ENCODE results near the gene C16orf89.

The C16orf89 gene

DNA sequence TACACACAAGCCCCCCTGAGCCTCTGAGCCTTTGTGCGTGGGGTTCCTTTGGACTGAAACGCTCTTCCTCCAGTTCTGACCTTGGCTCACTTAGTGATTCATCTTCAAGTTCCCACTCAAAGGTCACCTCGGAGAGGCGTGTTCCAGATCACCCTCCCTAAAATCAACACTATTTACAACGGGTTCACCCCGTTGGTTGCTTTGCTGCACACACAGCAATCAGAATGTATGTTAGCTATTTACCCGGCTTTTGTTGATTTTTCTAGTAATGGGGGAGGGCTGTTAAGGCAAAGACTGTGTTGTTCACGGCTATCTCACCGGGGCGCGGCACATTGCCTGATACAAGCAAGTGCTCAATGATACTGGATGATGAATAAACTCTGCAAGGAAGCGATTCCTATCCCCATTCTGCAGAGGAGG, 33.0 kb downstream of the C16orf89 start:
- in situ Hi-C loops (cut with HindIII; ENCODE audit: low sequenced_read_pairs) = loop anchor here (25.0 kb wide), 1 partner anchor 520 kb away; no protein-coding TSS in a partner anchor

DNA sequence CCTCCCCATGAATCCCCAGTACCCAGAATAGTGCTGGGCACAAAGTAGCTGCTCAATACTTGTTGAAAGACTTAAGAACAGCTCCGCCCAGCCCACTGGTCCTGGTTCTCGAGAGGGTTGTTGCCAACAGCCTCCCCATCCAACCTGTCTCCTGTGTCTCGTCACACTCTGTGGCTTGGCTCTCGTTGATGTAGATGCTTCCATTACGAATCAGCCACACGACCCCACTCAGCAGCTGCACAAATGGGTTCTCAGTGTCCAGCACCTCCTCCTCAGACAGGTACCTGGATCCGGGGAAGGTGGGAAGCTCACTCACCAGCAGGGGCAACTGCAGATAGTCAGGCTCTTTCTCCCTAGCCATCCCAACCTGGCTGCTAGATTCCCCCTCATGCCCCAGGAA, 34.2 kb downstream of the C16orf89 start:
- in situ Hi-C loops (cut with HindIII; ENCODE audit: low sequenced_read_pairs) = loop anchor here (25.0 kb wide), 1 partner anchor 519 kb away; no protein-coding TSS in a partner anchor

DNA sequence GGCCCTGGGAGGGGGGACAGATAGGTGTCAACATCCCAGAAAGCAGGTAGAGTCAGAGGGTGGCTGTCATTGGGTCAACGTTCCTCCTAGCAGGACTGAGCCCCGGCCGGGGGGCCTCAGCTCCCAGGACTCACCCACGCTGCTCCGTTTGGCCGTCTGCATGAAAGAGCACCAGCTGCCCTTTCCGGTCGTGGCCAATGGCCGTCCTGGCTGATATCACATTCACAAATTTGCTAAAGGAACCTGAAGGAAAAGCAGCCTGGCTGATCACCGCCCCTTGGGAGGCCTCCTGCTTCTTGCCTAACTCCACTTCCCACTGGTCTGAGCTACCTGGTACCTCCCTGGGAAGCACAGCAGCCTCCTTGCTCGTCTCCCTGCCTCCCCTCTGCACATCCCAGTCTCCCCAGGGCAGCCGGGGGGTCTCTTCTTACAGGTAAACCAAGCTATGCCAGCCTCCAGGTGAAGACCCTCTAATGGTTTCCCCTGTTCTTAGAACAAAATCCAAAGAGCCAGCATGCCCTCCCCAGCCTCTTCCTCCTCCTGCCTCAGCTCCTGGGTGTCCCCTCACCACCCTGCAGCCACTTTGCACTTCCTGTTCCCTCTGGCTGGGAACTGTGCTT, 35.4 kb downstream of the C16orf89 start:
- in situ Hi-C loops (cut with HindIII; ENCODE audit: low sequenced_read_pairs) = loop anchor here (25.0 kb wide), 1 partner anchor 518 kb away; no protein-coding TSS in a partner anchor

GRCh38 chr16:5028950-5029475, 36.7 kb downstream of the C16orf89 start:
- in situ Hi-C loops (cut with HindIII; ENCODE audit: low sequenced_read_pairs) = loop anchor here (25.0 kb wide), 1 partner anchor 517 kb away; no protein-coding TSS in a partner anchor

DNA sequence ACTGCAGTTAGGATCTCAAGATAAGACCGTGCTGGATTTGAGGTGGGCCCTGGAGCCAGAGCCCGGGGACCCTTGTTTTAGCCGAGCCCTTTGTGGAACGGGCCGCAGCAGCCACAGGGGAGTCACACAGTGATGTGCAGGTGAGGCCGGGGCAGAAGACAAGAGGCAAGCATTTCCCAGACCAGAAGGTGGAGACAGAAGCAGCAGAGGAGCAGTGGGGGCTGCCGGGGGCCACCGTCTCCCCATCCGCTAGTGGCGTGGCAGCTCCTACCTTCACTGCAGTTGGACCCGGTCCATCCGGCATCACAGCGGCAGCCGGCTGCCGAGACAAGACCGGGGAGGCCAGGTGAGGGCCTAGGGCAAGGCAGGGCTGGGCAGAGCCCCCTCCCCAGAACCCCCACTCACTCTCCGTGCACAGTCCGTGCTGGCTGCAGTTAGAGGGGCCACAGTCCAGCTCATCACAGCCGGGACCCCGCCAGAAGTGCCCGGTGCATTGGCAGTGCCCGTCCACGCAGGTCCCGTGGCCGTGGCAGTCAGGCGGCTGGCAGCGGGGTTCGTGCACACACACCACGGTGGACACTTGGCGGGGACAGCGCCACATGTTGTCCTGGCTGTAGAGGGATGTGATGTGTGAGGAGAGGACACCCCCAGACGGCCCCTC, 38.1 kb downstream of the C16orf89 start:
- in situ Hi-C loops (cut with HindIII; ENCODE audit: low sequenced_read_pairs) = loop anchor here (25.0 kb wide), 1 partner anchor 515 kb away; no protein-coding TSS in a partner anchor

DNA sequence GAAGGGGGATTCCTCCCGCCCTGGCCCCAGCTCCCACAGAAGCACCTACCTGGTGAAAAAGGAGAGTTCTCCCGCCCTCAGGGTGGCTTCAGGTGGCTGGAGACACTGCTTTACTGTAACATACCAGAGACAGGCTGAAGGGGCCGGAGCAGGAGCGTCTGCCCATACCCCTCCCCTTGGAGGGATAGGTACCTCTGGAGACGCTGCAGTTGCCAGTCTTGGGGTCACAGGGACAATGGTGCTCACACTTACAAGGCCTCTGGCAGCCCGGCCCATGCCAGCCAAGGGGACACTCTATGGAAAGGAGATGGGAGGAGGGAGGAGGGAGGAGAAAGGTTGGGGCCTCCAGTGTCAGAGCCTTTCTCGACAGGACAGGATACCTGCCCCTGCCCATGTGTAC, 38.7 kb downstream of the C16orf89 start:
- in situ Hi-C loops (cut with HindIII; ENCODE audit: low sequenced_read_pairs) = loop anchor here (25.0 kb wide), 1 partner anchor 515 kb away; no protein-coding TSS in a partner anchor

DNA sequence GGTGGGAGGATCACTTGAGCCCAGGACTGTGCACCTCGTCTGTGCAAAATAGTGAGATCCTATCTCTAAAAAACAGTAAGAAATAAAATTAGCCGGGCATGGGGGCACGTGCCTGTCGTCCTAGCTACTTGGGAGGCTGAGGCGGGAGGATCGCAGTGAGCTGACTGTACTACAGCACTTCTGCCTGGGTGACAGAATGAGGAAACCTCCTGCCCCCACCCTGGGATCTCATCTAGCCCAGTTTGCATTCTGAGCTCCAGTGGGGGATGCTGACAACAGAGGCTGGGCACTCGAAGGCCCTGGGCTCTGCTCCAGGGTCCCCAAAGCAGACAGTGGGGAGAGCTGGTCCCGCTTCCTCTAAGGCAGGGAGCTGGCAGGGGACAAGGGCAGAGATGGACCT, 39.1 kb downstream of the C16orf89 start:
- in situ Hi-C loops (cut with HindIII; ENCODE audit: low sequenced_read_pairs) = loop anchor here (25.0 kb wide), 1 partner anchor 514 kb away; no protein-coding TSS in a partner anchor

GRCh38 chr16:5025171-5025632, 40.6 kb downstream of the C16orf89 start:
- in situ Hi-C loops (cut with HindIII; ENCODE audit: low sequenced_read_pairs) = loop anchor here (25.0 kb wide), 1 partner anchor 513 kb away; no protein-coding TSS in a partner anchor

DNA sequence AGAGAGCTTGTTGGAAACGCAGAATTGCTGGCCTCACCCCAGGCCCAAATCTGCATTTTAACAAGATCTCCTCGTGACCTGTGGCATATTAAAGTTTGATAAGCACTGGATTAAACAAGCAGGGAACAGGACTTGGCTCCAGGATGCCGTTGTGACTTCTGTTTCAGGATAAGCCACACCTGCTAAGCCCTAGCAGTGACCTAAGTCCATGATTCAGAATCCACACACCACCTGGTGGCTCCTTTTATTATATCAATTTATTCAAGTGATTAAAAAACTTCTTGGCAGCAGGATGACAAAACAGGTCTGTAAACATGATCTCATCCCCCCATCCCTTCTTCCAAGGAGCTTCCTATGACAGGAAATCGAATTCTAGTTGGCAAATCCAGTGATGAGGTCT, 41.1 kb downstream of the C16orf89 start:
- in situ Hi-C loops (cut with HindIII; ENCODE audit: low sequenced_read_pairs) = loop anchor here (25.0 kb wide), 1 partner anchor 512 kb away; no protein-coding TSS in a partner anchor

GRCh38 chr16:5022521-5022920, 43.2 kb downstream of the C16orf89 start:
- in situ Hi-C loops (cut with HindIII; ENCODE audit: low sequenced_read_pairs) = no loop called here

GRCh38 chr16:5020551-5020950, 45.2 kb downstream of the C16orf89 start:
- in situ Hi-C loops (cut with HindIII; ENCODE audit: low sequenced_read_pairs) = no loop called here

GRCh38 chr16:5019775-5020174, 46.0 kb downstream of the C16orf89 start:
- in situ Hi-C loops (cut with HindIII; ENCODE audit: low sequenced_read_pairs) = no loop called here

- in situ Hi-C loops (cut with HindIII; ENCODE audit: low sequenced_read_pairs) = no loop called here
Observed at GRCh38 chr16:5018793-5019192, 47.0 kb downstream of the C16orf89 start.

DNA sequence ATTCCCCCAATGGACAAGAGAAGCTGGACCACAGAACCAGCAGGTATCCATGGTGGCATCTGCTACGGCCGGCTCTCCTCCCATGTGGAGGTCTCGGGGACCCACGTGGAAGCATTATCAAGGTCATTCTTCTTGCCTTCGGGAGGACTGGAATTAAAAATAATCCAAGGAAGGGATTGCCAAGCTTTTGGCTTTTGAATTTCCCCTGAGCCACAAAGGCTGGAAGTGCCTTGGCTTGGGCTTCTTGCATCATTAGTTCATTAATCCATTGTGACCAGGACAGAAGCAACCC, 48.1 kb downstream of the C16orf89 start:
- in situ Hi-C loops (cut with HindIII; ENCODE audit: low sequenced_read_pairs) = no loop called here

DNA sequence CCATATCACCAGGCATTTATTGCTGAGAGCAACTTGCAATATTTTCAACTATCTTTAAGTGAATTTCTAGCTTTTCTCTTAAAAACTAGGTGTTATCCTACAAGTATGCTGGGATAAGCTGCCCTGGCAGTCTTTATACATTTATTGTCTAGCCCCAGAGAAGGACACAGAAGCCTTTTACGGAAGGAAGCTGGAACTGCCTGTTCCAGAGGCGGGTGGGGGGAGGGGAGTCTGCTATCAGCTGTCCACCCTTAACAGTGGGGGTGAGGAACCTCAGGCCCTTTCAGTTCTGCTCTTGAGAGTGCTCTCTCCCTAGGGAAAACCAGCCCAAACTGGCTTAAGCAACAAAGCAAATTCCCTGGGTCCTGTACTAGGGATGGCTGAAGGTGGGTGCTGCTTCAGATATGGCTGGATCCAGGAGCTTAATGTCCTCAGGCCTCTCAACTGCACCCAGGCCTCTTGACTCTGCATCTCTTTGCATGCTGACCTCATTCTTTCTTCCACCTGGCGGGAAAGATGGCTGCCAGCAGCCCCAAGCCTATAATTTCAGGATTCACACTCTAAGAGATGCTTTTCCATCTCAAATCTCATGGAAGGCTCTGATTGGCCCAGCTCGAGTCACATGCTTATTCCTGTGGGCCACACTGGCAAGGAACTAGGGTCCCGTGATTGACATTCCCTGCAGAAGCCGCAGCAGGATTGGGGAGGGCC, 48.6 kb downstream of the C16orf89 start:
- in situ Hi-C loops (cut with HindIII; ENCODE audit: low sequenced_read_pairs) = no loop called here

- in situ Hi-C loops (cut with HindIII; ENCODE audit: low sequenced_read_pairs) = no loop called here
Observed at GRCh38 chr16:5015887-5016286, 49.9 kb downstream of the C16orf89 start.

- in situ Hi-C loops (cut with HindIII; ENCODE audit: low sequenced_read_pairs) = no loop called here
Observed at GRCh38 chr16:5015351-5015750, 50.4 kb downstream of the C16orf89 start.

- in situ Hi-C loops (cut with HindIII; ENCODE audit: low sequenced_read_pairs) = no loop called here
Observed at GRCh38 chr16:5012887-5013286, 52.9 kb downstream of the C16orf89 start.

GRCh38 chr16:5011637-5012036, 54.1 kb downstream of the C16orf89 start:
- in situ Hi-C loops (cut with HindIII; ENCODE audit: low sequenced_read_pairs) = no loop called here

GRCh38 chr16:5010576-5011329, 55.0 kb downstream of the C16orf89 start:
- in situ Hi-C loops (cut with HindIII; ENCODE audit: low sequenced_read_pairs) = no loop called here

Measured in DLD1 (cell line).